Right lobe of liver (tissue), 6 donors: ENCODE results near the gene FNDC3A. TPM values are rescaled to one million over a fixed set of nuclear protein-coding genes. Genes with fewer than 3 reads are reported as not detected.

Experiments used
- ATAC-seq, 4 donors: fragments of 200-7000 bp; cut with Tn5 transposase; one replicate each; pipeline ENCODE4 v1.9.1; 2020; ENCODE audit warnings: mild to moderate bottlenecking in 4 of 4, moderate library complexity in 4 of 4
- DNase-seq, 3 donors: peaks; one replicate each; pipeline ENCODE4 v3.0.0-alpha.2; 2020
- H3K27ac ChIP-seq, 3 donors: fragments of 200-600 bp; one replicate each; pipeline ENCODE4 v1.8.0; 2022
- H3K27me3 ChIP-seq, 2 donors: fragments of 200-600 bp; one replicate each; pipeline ENCODE4 v1.8.0; 2022
- H3K36me3 ChIP-seq, 4 donors: fragments of 200-600 bp; sonication (generic) in 1 of 4; one replicate each; pipeline versions ENCODE4 v1.5.1 to v1.8.0; 2017 to 2022; ENCODE audit warnings: control low read depth in 1 of 4
- H3K4me1 ChIP-seq, 4 donors: fragments of 200-600 bp; sonication (generic) in 1 of 4; one replicate each; pipeline versions ENCODE4 v1.5.1 to v1.8.0; 2017 to 2022; ENCODE audit warnings: control low read depth in 1 of 4
- H3K4me3 ChIP-seq, 3 donors: fragments of 200-600 bp; one replicate each; pipeline ENCODE4 v1.8.0; 2022
- H3K9me3 ChIP-seq, 4 donors: fragments of 200-600 bp; sonication (generic) in 1 of 4; one replicate each; pipeline versions ENCODE4 v1.5.1 to v1.8.0; 2017 to 2022; ENCODE audit warnings: control low read depth in 1 of 4
- POLR2A ChIP-seq: fragments of 450-650 bp; IDR thresholded peaks from one replicate; pipeline ENCODE4 v1.6.1; 2017; ENCODE audit warnings: antibody characterized with exemption, mild to moderate bottlenecking
- WGBS: methylation state at CpG from one replicate; pipeline ENCODE4 v1.1.6; 2018; ENCODE audit warnings: low coverage, low lambda C conversion rate; ENCODE audit not compliant: insufficient coverage; ENCODE audit errors: missing lambda C conversion rate; 5-methylcytosine and 5-hydroxymethylcytosine counted together
- intact Hi-C, 2 donors: fragments of 100-400 bp; cut with DNase I; formaldehyde crosslinking; loops; one replicate each; pipeline versions ENCODE4 v1.11.2 to v1.14.1; 2022
- small RNA-seq, 2 experiments: library from RNA; depleted of rRNA; stranded (forward); fragments of <200 nt; gene quantifications; one replicate each; pipeline ENCODE3, GENCODE V24; 2016
- total RNA-seq, 6 experiments: library from RNA; depleted of rRNA in 2 of 6; stranded (reverse); fragments of >200 nt in 2 of 6; fragmentation: NEBNext Ultra II Directional in 3 of 6; extraction: Animal tissue kit (Norgen Biotek cat#: 25700) in 3 of 6; gene quantifications; one replicate each; pipeline versions ENCODE4 v1.1.0 to v1.2.4, GENCODE V29; 2016 to 2023
- TF ChIP-seq, protein P1 (sequence below), 4 donors: fragments of 200-600 bp in 3 of 4; fragments of 450-650 bp in 1 of 4; IDR thresholded peaks; one replicate each; pipeline versions ENCODE4 v1.5.1 to v1.8.0; 2016 to 2022; ENCODE audit warnings: antibody characterized with exemption in 4 of 4, mild to moderate bottlenecking in 2 of 4
- donor health status: DM: no; HTN: yes; CAD: no.
- donor health status: DM: no; HTN: no; CAD: no.
- donor health status: DM: no; HTN: no; CAD: no.
- donor health status: DM: no; HTN: yes; CAD: no.
- donor health status: DM: no; HTN: yes; CAD: no.

The FNDC3A gene
- total RNA-seq, 6 experiments from 2014 or later, result 43.4 to 53.2 (median 47.9) TPM

DNA sequence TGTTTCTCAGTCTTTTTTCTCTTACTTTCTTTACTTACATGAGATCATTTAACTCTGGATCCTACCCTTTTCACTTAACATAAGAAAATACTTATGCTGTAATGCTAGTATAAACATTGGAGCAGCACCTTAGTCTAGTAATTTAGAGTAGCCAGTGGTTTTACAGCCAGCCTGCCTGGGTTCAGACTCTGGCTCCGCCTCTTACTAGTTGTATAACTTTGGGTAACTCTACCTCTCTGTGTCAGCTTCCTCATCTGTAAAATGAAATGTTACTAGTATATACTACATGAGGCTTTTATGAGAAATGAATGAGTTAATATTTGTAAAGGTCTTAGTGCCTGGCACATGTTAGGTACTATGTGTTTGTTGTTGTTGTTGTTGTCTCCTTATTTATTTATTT lies 277.6 kb downstream of the FNDC3A start:
- Histone ChIP-seq H3K27me3 (no peaks in the 10 kb centered on the region), H3K4me3 (no peak overlapping the region), H3K9me3 (no peaks in the 10 kb centered on the region), H3K36me3 (peaks cover 0 to 14% (median 0%) of the 10 kb centered on the region in 4 donors), H3K4me1 (peaks cover 0 to 12% (median 4%) of the 10 kb centered on the region in 4 donors), H3K27ac (no peak overlapping the region)
- WGBS, result 94% methylated on average over 1 of the region's 1 CpG
- DNase-seq, result no peak
- no peak for ATAC-seq
- no peak for TF ChIP-seq POLR2A
- TF ChIP-seq, protein P1, sequence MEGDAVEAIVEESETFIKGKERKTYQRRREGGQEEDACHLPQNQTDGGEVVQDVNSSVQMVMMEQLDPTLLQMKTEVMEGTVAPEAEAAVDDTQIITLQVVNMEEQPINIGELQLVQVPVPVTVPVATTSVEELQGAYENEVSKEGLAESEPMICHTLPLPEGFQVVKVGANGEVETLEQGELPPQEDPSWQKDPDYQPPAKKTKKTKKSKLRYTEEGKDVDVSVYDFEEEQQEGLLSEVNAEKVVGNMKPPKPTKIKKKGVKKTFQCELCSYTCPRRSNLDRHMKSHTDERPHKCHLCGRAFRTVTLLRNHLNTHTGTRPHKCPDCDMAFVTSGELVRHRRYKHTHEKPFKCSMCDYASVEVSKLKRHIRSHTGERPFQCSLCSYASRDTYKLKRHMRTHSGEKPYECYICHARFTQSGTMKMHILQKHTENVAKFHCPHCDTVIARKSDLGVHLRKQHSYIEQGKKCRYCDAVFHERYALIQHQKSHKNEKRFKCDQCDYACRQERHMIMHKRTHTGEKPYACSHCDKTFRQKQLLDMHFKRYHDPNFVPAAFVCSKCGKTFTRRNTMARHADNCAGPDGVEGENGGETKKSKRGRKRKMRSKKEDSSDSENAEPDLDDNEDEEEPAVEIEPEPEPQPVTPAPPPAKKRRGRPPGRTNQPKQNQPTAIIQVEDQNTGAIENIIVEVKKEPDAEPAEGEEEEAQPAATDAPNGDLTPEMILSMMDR (IDR thresholded peaks at IDR 0.05), result no peak
- intact Hi-C loops, result no loop called here

DNA sequence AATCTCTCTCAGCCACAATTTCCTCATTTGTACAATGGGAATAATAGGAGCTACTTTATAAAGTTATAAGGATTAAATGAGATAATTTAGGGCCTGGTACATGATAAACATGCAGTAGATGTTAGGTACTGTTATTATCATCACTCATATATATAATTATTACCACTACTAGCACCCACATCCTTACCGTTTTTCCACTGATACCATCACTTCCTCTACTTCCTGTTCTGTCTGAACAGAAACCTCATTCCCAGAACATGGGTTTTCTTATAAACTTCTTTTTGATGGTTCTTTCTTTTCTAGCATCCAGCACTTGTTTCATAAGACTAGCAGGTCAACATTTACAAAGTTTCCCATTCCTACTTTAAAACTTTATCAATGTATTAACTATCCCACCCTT lies 278.3 kb downstream of the FNDC3A start:
- Histone ChIP-seq H3K27me3 (no peaks in the 10 kb centered on the region), H3K4me1 (peaks cover 0 to 7% (median 1%) of the 10 kb centered on the region in 4 donors), H3K36me3 (peaks cover 0 to 14% (median 0%) of the 10 kb centered on the region in 4 donors), H3K4me3 (no peak overlapping the region), H3K27ac (no peak overlapping the region), H3K9me3 (no peaks in the 10 kb centered on the region)
- ATAC-seq (no peak), DNase-seq (no peak)
- no peak for TF ChIP-seq POLR2A
- TF ChIP-seq, protein P1 (IDR thresholded peaks at IDR 0.05), result no peak
- intact Hi-C loops, result no loop called here
- WGBS, result 45% methylated on average over 1 of the region's 1 CpG

DNA sequence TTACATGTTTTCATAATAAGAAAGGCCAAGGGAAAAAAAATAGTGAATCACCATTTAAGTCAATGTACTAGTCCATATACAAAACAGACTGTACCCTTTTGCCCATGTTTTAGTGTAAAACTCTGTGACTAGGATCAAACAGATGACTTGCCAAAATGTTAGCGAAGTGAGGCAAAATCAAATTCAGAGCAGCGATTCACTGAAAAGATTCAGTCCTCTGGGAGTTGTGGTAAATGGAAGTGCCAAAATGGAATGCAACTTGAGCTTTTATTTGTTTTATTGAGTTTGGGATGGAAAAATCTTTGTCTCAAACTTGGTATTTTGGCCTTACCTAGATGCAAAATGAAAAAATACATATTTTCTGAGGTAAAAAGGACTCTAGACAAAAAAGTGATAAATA lies 281.1 kb downstream of the FNDC3A start:
- no peak for ATAC-seq
- no peak for TF ChIP-seq POLR2A
- TF ChIP-seq, protein P1 (IDR thresholded peaks at IDR 0.05), result no peak
- intact Hi-C loops, result no loop called here
- DNase-seq, result no peak
- no peaks in the 10 kb centered on the region for H3K4me1 ChIP-seq
- peaks cover 0 to 24% (median 9%) of the 10 kb centered on the region in 4 donors for H3K36me3 ChIP-seq
- WGBS, result 75% methylated on average over 2 of the region's 2 CpGs
- no peaks in the 10 kb centered on the region for H3K9me3 ChIP-seq
- H3K27ac ChIP-seq, result no peak overlapping the region
- H3K4me3 ChIP-seq, result no peak overlapping the region
- no peaks in the 10 kb centered on the region for H3K27me3 ChIP-seq

DNA sequence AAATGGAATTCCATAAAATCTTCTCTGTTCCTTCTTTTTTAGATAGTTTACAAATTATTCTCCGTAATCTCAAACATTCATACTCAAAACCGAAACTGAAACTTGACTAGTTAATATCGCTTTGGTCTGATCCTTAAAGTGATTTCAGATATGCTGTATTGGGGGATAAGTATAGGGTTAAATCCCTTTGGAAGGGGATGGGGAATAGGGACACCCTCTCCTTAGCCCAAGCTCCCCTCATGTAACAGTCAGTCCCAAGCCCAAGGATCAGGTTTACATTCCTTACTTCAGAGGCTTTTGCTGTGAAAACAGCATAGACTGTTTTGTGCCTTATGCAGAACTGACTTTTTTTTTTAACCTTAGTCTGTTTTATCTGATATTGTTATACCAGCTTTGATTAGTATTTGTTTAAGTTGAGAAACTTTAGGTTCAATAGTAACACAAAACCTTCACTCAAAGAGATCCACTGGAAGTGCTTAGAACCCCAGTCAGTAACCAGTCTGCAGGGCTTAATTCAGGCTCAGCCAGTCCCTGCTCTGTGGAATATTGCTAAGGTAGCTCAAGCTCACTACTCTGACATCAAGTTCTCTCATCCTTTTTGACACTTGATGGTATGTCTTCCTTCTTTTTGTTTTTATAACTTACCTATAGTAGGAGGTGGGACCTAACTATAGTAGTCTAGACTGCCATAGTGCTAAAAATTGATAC lies 282.5 kb downstream of the FNDC3A start:
- intact Hi-C loops, result no loop called here
- Histone ChIP-seq H3K36me3 (peaks cover 0 to 28% (median 10%) of the 10 kb centered on the region in 4 donors), H3K27ac (peak overlapping the region in 2 of 3 donors; percentile 24 to 29), H3K4me3 (peak overlapping the region in 2 of 3 donors; percentile 39 to 42), H3K27me3 (no peaks in the 10 kb centered on the region), H3K4me1 (no peaks in the 10 kb centered on the region), H3K9me3 (no peaks in the 10 kb centered on the region)
- TF ChIP-seq, protein P1 (IDR thresholded peaks at IDR 0.05), result no peak
- no peak for TF ChIP-seq POLR2A
- 11% methylated on average over 3 of the region's 3 CpGs for WGBS
- ATAC-seq (peak; percentile 47 to 67 (median 52)), DNase-seq (no peak)

Small RNAs within 50 kb of the gene (small RNA-seq; reads per million reads assigned to genes)
- gene COX7CP1, result 0 reads per million in 2 experiments
- gene RNU6-60P, result 0 reads per million in 2 experiments
- gene RNY3P2, result 0 reads per million in 2 experiments

Other genes with a start within 250 kb of the FNDC3A start
- not detected for gene MLNR, start 244.4 kb downstream of the FNDC3A start, total RNA-seq